PC-9 (cell line): ENCODE measurements around the gene EML5. TPM values are rescaled to one million over a fixed set of nuclear protein-coding genes. Genes with fewer than 3 reads are reported as not detected.

Source experiments
- BruUV-seq: library from RNA; stranded (reverse); fragments of 400-500 nt; replicated peaks from 2 replicates; lab custom pipeline; 2021; lab: Mats Ljungman, UMichigan
- CTCF ChIA-PET: fragments of 300-600 bp; sonication (Branson Sonifier 250); formaldehyde crosslinking; loops from one replicate; lab custom pipeline; 2022; ENCODE audit warnings: antibody characterized with exemption; lab: Charles Lee
- POLR2A ChIA-PET: fragments of 300-600 bp; sonication (Branson Sonifier 250); formaldehyde crosslinking; loops from one replicate; lab custom pipeline; 2022; ENCODE audit warnings: antibody characterized with exemption; ENCODE audit not compliant: unreplicated experiment; lab: Charles Lee
- DNase-seq, 2 experiments: peaks; one replicate each; pipeline versions ENCODE4 v3.0.0 to v3.0.0-alpha.2; 2015 to 2022; ENCODE audit warnings: mixed read lengths in 1 of 2
- H2AFZ ChIP-seq: fragments of 200-600 bp; sonication (generic); 2 replicates; pipeline ENCODE4 v1.8.1; 2017; ENCODE audit warnings: antibody characterized with exemption
- H3F3A ChIP-seq: fragments of 200-600 bp; sonication (generic); 2 replicates; pipeline ENCODE4 v1.8.1; 2017; ENCODE audit warnings: antibody characterized with exemption, mild to moderate bottlenecking, low read depth; ENCODE audit not compliant: insufficient read depth
- H3K27ac ChIP-seq: fragments of 200-600 bp; sonication (generic); 2 replicates; pipeline ENCODE4 v1.6.1; 2016; ENCODE audit warnings: mixed run types
- H3K27me3 ChIP-seq: fragments of 200-600 bp; sonication (generic); 2 replicates; pipeline ENCODE4 v1.6.1; 2016; ENCODE audit warnings: low read depth, mixed run types; ENCODE audit not compliant: insufficient read depth
- H3K36me3 ChIP-seq: fragments of 200-600 bp; sonication (generic); 2 replicates; pipeline ENCODE4 v1.6.1; 2016; ENCODE audit warnings: low read depth, mixed run types
- H3K4me1 ChIP-seq: fragments of 200-600 bp; sonication (generic); replicated peaks from 2 replicates; pipeline ENCODE4 v1.6.1; 2016; ENCODE audit warnings: mixed run types; ENCODE audit not compliant: insufficient read depth
- H3K4me2 ChIP-seq: fragments of 200-600 bp; sonication (generic); 2 replicates; pipeline ENCODE4 v1.6.1; 2017; ENCODE audit warnings: mixed run types
- H3K4me3 ChIP-seq: fragments of 200-600 bp; sonication (generic); 2 replicates; pipeline ENCODE4 v1.6.1; 2016; ENCODE audit warnings: mixed run types
- H3K79me2 ChIP-seq: fragments of 200-600 bp; sonication (generic); 2 replicates; pipeline ENCODE4 v1.6.1; 2017; ENCODE audit warnings: low read depth, mixed run types
- H3K9me2 ChIP-seq: fragments of 200-600 bp; sonication (generic); 2 replicates; pipeline ENCODE4 v1.8.1; 2017; ENCODE audit warnings: mild to moderate bottlenecking; ENCODE audit not compliant: insufficient read depth
- H3K9me3 ChIP-seq: fragments of 200-600 bp; sonication (generic); 2 replicates; pipeline ENCODE4 v1.8.1; 2016; ENCODE audit warnings: low read depth; ENCODE audit not compliant: insufficient read depth
- H4K20me1 ChIP-seq: fragments of 200-600 bp; sonication (generic); 2 replicates; pipeline ENCODE4 v1.8.1; 2017; ENCODE audit not compliant: insufficient read depth
- CTCF ChIP-seq: fragments of 200-600 bp; sonication (generic); conservative IDR thresholded peaks from 2 replicates; pipeline ENCODE4 v1.6.1; 2017; ENCODE audit warnings: mixed run types, antibody characterized with exemption, mild to moderate bottlenecking, moderate library complexity
- EZH2 ChIP-seq: fragments of 200-600 bp; sonication (generic); IDR thresholded peaks from 2 replicates; pipeline ENCODE4 v1.8.0; 2017; ENCODE audit warnings: antibody characterized with exemption, low read depth
- intact Hi-C: fragments of 100-400 bp; cut with micrococcal nuclease; formaldehyde crosslinking; loops from one replicate; pipeline ENCODE4 v1.10.0; 2022; ENCODE audit not compliant: unreplicated experiment
- total RNA-seq: library from RNA; stranded (reverse); gene quantifications from 2 replicates; pipeline ENCODE4 v1.2.3, GENCODE V29; 2021

EML5 gene
- total RNA-seq, 1 experiment from 2014 or later = 0.46 TPM

GRCh38 chr14:88682495-88683114 is 110.1 kb downstream of the EML5 start:
- intact Hi-C loops = no loop called here
- no peak overlapping the region for H2AFZ ChIP-seq
- no peaks in the 10 kb centered on the region for H3K79me2 ChIP-seq
- H3K4me1 ChIP-seq = no peaks in the 10 kb centered on the region
- no TSS peak for BruUV-seq
- POLR2A ChIA-PET = no interaction called here
- H4K20me1 ChIP-seq = no peaks in the 10 kb centered on the region
- H3K27ac ChIP-seq = no peak overlapping the region
- TF ChIP-seq CTCF (no peak), EZH2 (no peak)
- H3K9me3 ChIP-seq = no peaks in the 10 kb centered on the region
- CTCF ChIA-PET = no interaction called here
- H3K27me3 ChIP-seq = no peaks in the 10 kb centered on the region
- no peak overlapping the region for H3K4me2 ChIP-seq
- DNase-seq = no peak
- H3K36me3 ChIP-seq = no peaks in the 10 kb centered on the region
- no peaks in the 10 kb centered on the region for H3F3A ChIP-seq
- no peak overlapping the region for H3K4me3 ChIP-seq
- no peaks in the 10 kb centered on the region for H3K9me2 ChIP-seq

DNA sequence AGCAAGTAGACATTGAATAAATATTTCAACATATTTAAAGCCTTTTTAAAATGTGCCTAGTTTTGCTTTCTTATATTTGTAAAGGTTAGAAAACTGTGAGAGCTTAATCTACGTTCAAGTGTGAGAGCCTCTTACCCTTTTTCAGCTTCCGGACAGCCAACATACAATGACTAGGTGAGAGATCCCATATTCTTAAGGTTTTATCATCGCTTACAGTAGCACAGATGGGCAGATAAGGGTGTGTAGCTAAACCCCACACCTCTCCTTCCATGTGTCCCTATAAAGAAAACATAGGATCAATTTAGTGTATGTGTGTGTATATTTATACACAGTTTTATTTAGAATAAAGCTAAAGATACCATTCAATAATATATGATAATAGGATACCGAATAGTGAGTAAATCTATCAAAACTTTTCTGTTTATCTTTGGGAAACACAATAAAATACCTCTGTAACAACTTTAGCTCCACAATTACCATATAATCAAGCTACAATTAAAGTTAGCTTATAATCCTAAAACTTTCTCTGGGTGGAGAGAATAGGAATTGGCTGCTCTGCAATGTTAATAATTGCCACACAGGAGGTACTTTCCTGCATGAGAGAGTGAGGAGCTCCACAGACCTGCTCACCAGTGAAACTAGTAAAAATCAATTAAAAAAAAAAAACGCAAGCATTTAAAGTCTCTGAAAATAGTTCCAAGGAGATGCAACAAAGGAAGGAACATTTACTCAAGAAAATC is 110.8 kb downstream of the EML5 start:
- no peak overlapping the region for H2AFZ ChIP-seq
- intact Hi-C loops = no loop called here
- TF ChIP-seq CTCF (no peak), EZH2 (no peak)
- H3K9me2 ChIP-seq = no peaks in the 10 kb centered on the region
- no peak overlapping the region for H3K4me2 ChIP-seq
- POLR2A ChIA-PET = no interaction called here
- DNase-seq = no peak
- no peaks in the 10 kb centered on the region for H3F3A ChIP-seq
- H3K27me3 ChIP-seq = no peaks in the 10 kb centered on the region
- H4K20me1 ChIP-seq = no peaks in the 10 kb centered on the region
- H3K79me2 ChIP-seq = no peaks in the 10 kb centered on the region
- no peaks in the 10 kb centered on the region for H3K4me1 ChIP-seq
- H3K27ac ChIP-seq = no peak overlapping the region
- CTCF ChIA-PET = no interaction called here
- no peaks in the 10 kb centered on the region for H3K9me3 ChIP-seq
- no peaks in the 10 kb centered on the region for H3K36me3 ChIP-seq
- H3K4me3 ChIP-seq = no peak overlapping the region
- BruUV-seq = no TSS peak

GRCh38 chr14:88669346-88669745 is 123.4 kb downstream of the EML5 start:
- Histone ChIP-seq H3K9me3 (no peaks in the 10 kb centered on the region), H3K79me2 (no peaks in the 10 kb centered on the region), H3K27ac (no peak overlapping the region), H4K20me1 (no peaks in the 10 kb centered on the region), H3K4me1 (no peaks in the 10 kb centered on the region), H3K4me2 (no peak overlapping the region), H2AFZ (no peak overlapping the region), H3K36me3 (no peaks in the 10 kb centered on the region), H3K27me3 (no peaks in the 10 kb centered on the region), H3F3A (no peaks in the 10 kb centered on the region), H3K9me2 (no peaks in the 10 kb centered on the region), H3K4me3 (no peak overlapping the region)
- ChIA-PET CTCF (no interaction called here), POLR2A (no interaction called here)
- no peak for TF ChIP-seq EZH2
- no peak for TF ChIP-seq CTCF
- BruUV-seq = no TSS peak
- no peak for DNase-seq
- intact Hi-C loops = no loop called here
